HepG2 (cell line): ENCODE data around the gene STAT6. TPM values are rescaled to one million over a fixed set of nuclear protein-coding genes. Genes with fewer than 3 reads are reported as not detected.

ENCODE experiments used
- ATAC-seq: fragments of 200-7000 bp; cut with Tn5 transposase; 3 replicates; pipeline ENCODE4 v1.9.1; 2020; ENCODE audit warnings: mild to moderate bottlenecking, moderate library complexity
- BruUV-seq: library from RNA; stranded (reverse); fragments of 400-500 nt; replicated peaks from 2 replicates; lab custom pipeline; 2021; lab: Mats Ljungman, UMichigan
- CTCF ChIA-PET: fragments of 300-600 bp; formaldehyde crosslinking; extraction: SDS; loops from one replicate; lab custom pipeline; 2021; ENCODE audit warnings: low total read pairs, inconsistent platforms, low intra/inter-chr PET ratio; lab: Yijun Ruan, JAX
- POLR2A ChIA-PET: fragments of 350-600 bp; sonication (Branson Sonifier 250); formaldehyde crosslinking; loops from one replicate; lab custom pipeline; 2020; ENCODE audit warnings: antibody characterized with exemption, inconsistent platforms; lab: Yijun Ruan, JAX
- DNase-seq: peaks from one replicate; pipeline ENCODE4 v3.0.0-alpha.2; 2015; ENCODE audit warnings: low spot score
- FAIRE-seq: peaks from 3 replicates; lab custom pipeline; 2011; peaks lifted over from hg19 to GRCh38; lab: Jason Lieb, UNC
- H2AFZ ChIP-seq: one replicate; pipeline ENCODE4 v1.6.1; 2011; ENCODE audit warnings: low read length, inconsistent platforms
- H3K27ac ChIP-seq: fragments of 300-600 bp; 3 replicates; pipeline ENCODE4 v1.8.0; 2011; ENCODE audit warnings: mixed run types, mild to moderate bottlenecking, mixed read lengths, low read length, inconsistent platforms; ENCODE audit not compliant: insufficient read depth; ENCODE audit errors: extremely low read length
- H3K27me3 ChIP-seq, 2 experiments: fragments of 200-600 bp in 1 of 2; 2 replicates in 1 of 2; 3 replicates in 1 of 2; pipeline versions ENCODE4 v1.6.0 to v1.8.0; 2011; ENCODE audit warnings: low read length in 2 of 2, mild to moderate bottlenecking in 2 of 2, moderate library complexity in 2 of 2, inconsistent platforms in 1 of 2; ENCODE audit not compliant: insufficient read depth in 2 of 2, control insufficient read depth in 1 of 2
- H3K36me3 ChIP-seq, 2 experiments: fragments of 200-600 bp in 1 of 2; replicated peaks in 1 of 2; 2 replicates in 1 of 2; 3 replicates in 1 of 2; pipeline versions ENCODE4 v1.5.1 to v1.8.0; 2011; ENCODE audit warnings: low read length in 2 of 2, inconsistent platforms in 1 of 2; ENCODE audit not compliant: insufficient read depth in 2 of 2, control insufficient read depth in 1 of 2
- H3K4me1 ChIP-seq: 2 replicates; pipeline ENCODE4 v1.5.1; 2012; ENCODE audit warnings: low read length, inconsistent platforms; ENCODE audit not compliant: insufficient read depth
- H3K4me2 ChIP-seq: 2 replicates; pipeline ENCODE4 v1.6.0; 2011; ENCODE audit warnings: low read depth, low read length, inconsistent platforms
- H3K4me3 ChIP-seq, 3 experiments: fragments of 200-600 bp in 1 of 3; sonication (generic), shearing (Covaris generic) in 1 of 3; replicated peaks in 1 of 3; 2 replicates each; pipeline ENCODE4 v1.5.1; 2011 to 2016; ENCODE audit warnings: low read length in 3 of 3, inconsistent platforms in 2 of 3, low read depth in 2 of 3, mild to moderate bottlenecking in 2 of 3, control low read depth in 1 of 3, mixed read lengths in 1 of 3; ENCODE audit not compliant: insufficient read depth in 1 of 3
- H3K79me2 ChIP-seq: one replicate; pipeline ENCODE4 v1.6.1; 2011; ENCODE audit warnings: low read length, inconsistent platforms; ENCODE audit not compliant: insufficient read depth
- H3K9ac ChIP-seq: 2 replicates; pipeline ENCODE4 v1.6.0; 2011; ENCODE audit warnings: mild to moderate bottlenecking, low read depth, low read length, inconsistent platforms; ENCODE audit not compliant: insufficient read depth
- H3K9me3 ChIP-seq: 2 replicates; pipeline ENCODE4 v1.5.1; 2012; ENCODE audit warnings: mild to moderate bottlenecking, low read length
- H4K20me1 ChIP-seq: 2 replicates; pipeline ENCODE4 v1.6.0; 2011; ENCODE audit warnings: inconsistent platforms, mild to moderate bottlenecking, low read length, moderate library complexity; ENCODE audit not compliant: insufficient read depth
- ATRX ChIP-seq: sonication (generic); formaldehyde crosslinking; IDR thresholded peaks from 2 replicates; pipeline ENCODE4 v1.4.0; 2020; ENCODE audit warnings: missing genetic modification reagents, borderline replicate concordance
- DRAP1 ChIP-seq: IDR thresholded peaks from 2 replicates; pipeline ENCODE4 v1.6.1; 2016; ENCODE audit warnings: missing genetic modification reagents, missing compliant biosample characterization
- FOXK1 ChIP-seq: sonication (generic); formaldehyde crosslinking; IDR thresholded peaks from 2 replicates; pipeline ENCODE4 v1.4.0; 2020; ENCODE audit warnings: low read depth, missing genetic modification reagents, borderline replicate concordance
- GPN1 ChIP-seq: sonication (generic); formaldehyde crosslinking; IDR thresholded peaks from 2 replicates; pipeline ENCODE4 v1.5.1; 2020; ENCODE audit warnings: missing genetic modification reagents, borderline replicate concordance
- MEF2D ChIP-seq: sonication (generic); formaldehyde crosslinking; IDR thresholded peaks from 2 replicates; pipeline ENCODE4 v1.5.1; 2020; ENCODE audit warnings: mild to moderate bottlenecking, missing genetic modification reagents
- MYC ChIP-seq: sonication (generic); formaldehyde crosslinking; IDR thresholded peaks from 2 replicates; pipeline ENCODE4 v1.9.0; 2021; ENCODE audit warnings: missing genetic modification reagents, borderline replicate concordance
- NFATC3 ChIP-seq: sonication (generic); formaldehyde crosslinking; IDR thresholded peaks from 2 replicates; pipeline ENCODE4 v1.5.1; 2020; ENCODE audit warnings: mild to moderate bottlenecking, missing genetic modification reagents
- RBM22 ChIP-seq: fragments of 200-400 bp; formaldehyde crosslinking; optimal IDR thresholded peaks from 2 replicates; pipeline ENCODE3; 2017; ENCODE audit warnings: mild to moderate bottlenecking, low read length, moderate library complexity
- ZNF430 ChIP-seq: sonication (generic); formaldehyde crosslinking; IDR thresholded peaks from 2 replicates; pipeline ENCODE4 v1.9.0; 2021; ENCODE audit warnings: mild to moderate bottlenecking, missing genetic modification reagents
- ZNF503 ChIP-seq: sonication (generic); formaldehyde crosslinking; IDR thresholded peaks from 2 replicates; pipeline ENCODE4 v1.4.0; 2020; ENCODE audit warnings: missing genetic modification reagents
- ZNF564 ChIP-seq: sonication (generic); formaldehyde crosslinking; IDR thresholded peaks from 2 replicates; pipeline ENCODE4 v1.8.1; 2023; ENCODE audit warnings: mild to moderate bottlenecking, missing genetic modification reagents
- WGBS: methylation state at CpG from one replicate; pipeline ENCODE4 v1.1.6; 2017; ENCODE audit warnings: low lambda C conversion rate; 5-methylcytosine and 5-hydroxymethylcytosine counted together
- in situ Hi-C: cut with HindIII; loops from 2 replicates; pipeline ENCODE4 v1.10.0; 2017; ENCODE audit warnings: low pct_unique_long_range_greater_than_20kb; ENCODE audit not compliant: extremely low pct_ligation_motif_present
- intact Hi-C: fragments of 100-400 bp; cut with micrococcal nuclease; formaldehyde crosslinking; loops from one replicate; pipeline ENCODE4 v1.10.0; 2022; ENCODE audit not compliant: unreplicated experiment
- polyA plus RNA-seq, 8 experiments: library from polyadenylated mRNA; depleted of rRNA in 3 of 8; stranded (reverse) in 7 of 8; unstranded in 1 of 8; fragments of >200 nt; fragmentation: Illumina TruSeq in 4 of 8; extraction: Trizol in 4 of 8; gene quantifications; 2 replicates each; pipeline versions ENCODE4 v1.2.1 to v1.2.3, GENCODE V29; 2011 to 2016; ENCODE audit warnings: low read depth in 4 of 8, missing spikeins in 1 of 8, mixed read lengths in 1 of 8; ENCODE audit not compliant: insufficient read depth in 1 of 8
- total RNA-seq, 5 experiments: library from RNA; depleted of rRNA; stranded (reverse); fragments of >200 nt; fragmentation: Illumina TruSeq; extraction: Trizol; gene quantifications; 2 replicates each; pipeline ENCODE4 v1.2.3, GENCODE V29; 2016; ENCODE audit warnings: low read depth in 1 of 5

The STAT6 gene
- total and polyA plus RNA-seq, 2 of the 13 experiments (the other 11 are each of a cell fraction or from before 2014, with no cell fraction given): 28.0 to 62.2 TPM

- no peak for TF ChIP-seq GPN1
- TF ChIP-seq MEF2D: no peak
- TF ChIP-seq ZNF564 (CRISPR knock-in tag): no peak
- TF ChIP-seq RBM22: no peak
- TF ChIP-seq DRAP1 (CRISPR knock-in tag): no peak
- TF ChIP-seq FOXK1 (CRISPR knock-in tag): no peak
- no peak for TF ChIP-seq ATRX (CRISPR knock-in tag)
- no peak for TF ChIP-seq ZNF503 (CRISPR knock-in tag)
- TF ChIP-seq, all 625 proteins: peak for 0
Measured at GRCh38 chr12:57047981-57048380, 63.2 kb downstream of the STAT6 start (continued).

GRCh38 chr12:57046947-57047890, 63.9 kb downstream of the STAT6 start:
- TF ChIP-seq ZNF430 (CRISPR knock-in tag): no peak
- no peak for TF ChIP-seq NFATC3 (CRISPR knock-in tag)
- no peak for TF ChIP-seq MYC (CRISPR knock-in tag)
- Histone ChIP-seq H3K4me2 (no peak overlapping the region), H3K36me3 (no peaks in the 10 kb centered on the region), H3K4me1 (peaks cover 38% of the 10 kb centered on the region), H2AFZ (no peak overlapping the region), H3K9me3 (no peaks in the 10 kb centered on the region), H3K79me2 (no peaks in the 10 kb centered on the region), H3K27ac (no peak overlapping the region), H3K27me3 (no peaks in the 10 kb centered on the region), H3K4me3 (no peak overlapping the region), H3K9ac (no peak overlapping the region), H4K20me1 (no peaks in the 10 kb centered on the region)
- ATAC-seq (no peak), FAIRE-seq (no peak), DNase-seq (no peak)
- ChIA-PET POLR2A (interaction anchor here (0.7 kb wide), 1 partner anchor 29 kb away, joined by 3 read pairs; no protein-coding TSS in a partner anchor), CTCF (no interaction called here)
- BruUV-seq: no TSS peak
- intact Hi-C loops: no loop called here
- WGBS: 92% methylated on average over 10 of the region's 10 CpGs
- in situ Hi-C loops: no loop called here
